GM21390 (cell line): ENCODE measurements around the gene SLC38A6.
"Not testable (repeated sequence)": the region's sequence is repeated elsewhere in the genome, so short reads cannot be mapped to it uniquely, and the experiment has no call there.

ENCODE experiments used
- ATAC-seq: cut with Tn5 transposase; IDR thresholded peaks from one replicate; pipeline ENCODE4 v1.9.1; 2021; ENCODE audit not compliant: unreplicated experiment

SLC38A6 gene

DNA sequence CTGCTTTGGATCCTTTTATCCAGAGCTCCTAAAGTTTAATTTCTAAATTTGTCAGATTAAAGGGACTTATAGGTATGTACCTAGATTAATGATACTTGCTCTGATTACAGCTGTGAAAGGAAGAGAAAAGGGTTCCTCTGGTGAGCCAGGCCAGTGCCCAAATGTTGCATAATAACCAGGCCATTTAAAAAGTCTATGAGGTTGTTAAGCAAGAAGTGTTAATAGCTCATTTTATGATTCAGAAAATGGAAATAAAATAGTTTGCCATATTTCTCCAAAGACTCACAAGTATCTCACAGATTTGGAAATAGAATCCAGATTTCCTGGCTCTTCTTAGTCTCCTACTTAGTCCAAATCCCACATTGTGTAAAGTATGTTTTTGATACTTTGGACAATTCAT lies 67.6 kb downstream of the SLC38A6 start:
- ATAC-seq, result no peak

DNA sequence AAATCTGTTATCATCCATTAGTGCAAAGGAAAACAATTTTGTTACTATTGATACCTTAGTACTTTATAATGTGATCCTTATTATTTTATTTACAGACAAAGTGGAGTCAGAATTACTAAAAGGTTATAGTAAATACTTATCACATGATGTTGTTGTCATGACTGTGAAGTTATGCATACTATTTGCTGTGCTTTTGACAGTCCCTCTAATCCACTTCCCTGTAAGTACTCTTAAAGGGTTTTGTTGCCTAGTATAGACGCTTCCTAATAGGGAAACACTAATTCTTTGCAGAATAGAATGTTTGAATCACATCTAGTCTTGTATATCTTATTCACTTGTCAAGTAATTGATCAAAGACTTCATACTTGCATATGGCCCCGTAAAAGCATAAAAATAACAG lies 69.4 kb downstream of the SLC38A6 start:
- no peak for ATAC-seq

DNA sequence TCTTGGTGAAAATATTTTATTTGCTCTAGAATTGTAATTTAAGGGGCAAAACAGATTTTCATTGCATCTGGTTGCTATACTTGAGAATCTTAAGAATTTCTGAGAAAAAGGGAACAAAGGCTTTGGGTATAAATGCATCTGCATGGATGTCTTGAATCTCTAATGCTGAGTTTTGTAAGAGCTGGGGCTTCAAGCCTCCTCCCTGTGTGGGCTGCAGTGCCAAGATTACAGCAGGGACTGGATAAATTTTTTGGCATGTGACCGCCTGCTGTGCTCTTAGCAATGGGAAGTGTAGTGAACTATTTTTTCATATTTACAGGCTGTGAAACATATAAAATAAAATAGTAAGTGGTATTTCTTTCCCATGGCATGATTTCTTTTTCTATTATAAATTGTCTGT lies 70.0 kb downstream of the SLC38A6 start:
- ATAC-seq, result no peak

DNA sequence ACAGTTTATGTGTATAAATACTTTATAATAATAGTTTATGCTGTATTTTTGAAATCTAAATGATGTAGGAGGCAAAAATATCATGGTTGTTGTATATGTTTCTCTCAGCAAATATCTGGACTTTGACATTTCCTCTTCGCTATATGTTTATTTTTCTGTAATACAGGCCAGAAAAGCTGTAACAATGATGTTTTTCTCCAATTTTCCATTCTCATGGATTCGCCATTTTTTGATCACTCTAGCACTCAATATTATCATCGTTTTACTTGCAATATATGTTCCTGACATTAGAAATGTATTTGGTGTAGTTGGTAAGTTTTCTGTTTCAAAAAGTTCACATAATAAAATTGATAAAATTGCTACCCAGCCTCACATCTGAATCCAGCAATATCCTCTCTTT lies 70.6 kb downstream of the SLC38A6 start:
- ATAC-seq, result no peak

DNA sequence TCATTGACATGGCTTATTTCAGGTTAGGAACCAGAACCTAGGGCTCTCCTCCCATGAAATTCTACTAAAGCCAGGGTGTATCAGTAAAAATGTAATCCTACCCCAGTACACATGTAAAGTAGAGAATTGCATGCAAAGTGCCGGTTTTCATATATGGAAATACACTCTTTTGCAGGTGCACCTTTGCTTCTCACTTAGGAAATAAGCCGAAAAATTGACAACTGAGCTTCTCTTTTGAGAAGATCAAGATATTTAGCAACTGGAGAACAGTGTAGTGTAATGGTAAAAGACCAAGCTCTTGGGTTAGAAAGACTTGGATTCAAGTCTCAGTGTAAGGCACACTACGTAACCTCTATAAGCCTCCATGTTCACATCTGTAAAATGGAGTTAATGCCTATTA lies 82.4 kb downstream of the SLC38A6 start:
- no peak for ATAC-seq

DNA sequence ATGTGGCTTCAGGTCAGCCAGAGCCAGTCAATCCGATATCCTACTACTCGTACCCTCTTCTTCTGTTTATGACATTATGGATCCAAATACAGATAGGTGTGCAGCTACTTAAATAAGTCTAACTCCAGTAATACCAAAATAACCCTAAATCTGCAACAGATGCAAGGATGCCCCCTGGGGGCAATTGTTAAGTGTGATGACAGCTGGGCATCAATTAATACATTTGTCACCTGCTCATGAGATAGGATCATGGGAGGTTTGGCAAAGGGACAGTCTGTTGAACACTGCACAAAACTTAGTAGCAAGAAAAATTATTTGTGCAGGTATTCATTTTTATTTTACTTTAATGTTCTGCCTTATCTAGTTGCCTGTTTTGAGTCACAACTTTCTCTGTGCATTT lies 83.2 kb downstream of the SLC38A6 start:
- ATAC-seq, result no peak

DNA sequence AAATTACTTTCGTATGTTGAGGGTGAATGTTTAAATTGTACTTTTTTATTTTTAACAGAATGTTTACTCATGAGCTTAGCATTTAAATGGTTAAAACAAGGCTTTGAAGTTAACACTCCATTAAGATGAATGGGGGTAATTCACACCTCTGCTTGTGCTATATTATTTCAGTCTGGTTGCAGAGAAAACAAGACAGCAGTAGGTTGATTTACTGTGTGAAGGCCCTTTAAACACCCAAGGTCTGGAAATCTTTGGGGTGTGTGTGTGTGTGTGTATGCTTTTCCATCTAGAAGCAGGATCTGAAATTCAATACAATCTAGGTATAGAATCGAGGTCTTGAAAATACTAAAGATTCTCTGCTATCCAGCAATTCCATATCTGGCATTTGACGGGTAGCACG lies 83.8 kb downstream of the SLC38A6 start:
- no peak for ATAC-seq

DNA sequence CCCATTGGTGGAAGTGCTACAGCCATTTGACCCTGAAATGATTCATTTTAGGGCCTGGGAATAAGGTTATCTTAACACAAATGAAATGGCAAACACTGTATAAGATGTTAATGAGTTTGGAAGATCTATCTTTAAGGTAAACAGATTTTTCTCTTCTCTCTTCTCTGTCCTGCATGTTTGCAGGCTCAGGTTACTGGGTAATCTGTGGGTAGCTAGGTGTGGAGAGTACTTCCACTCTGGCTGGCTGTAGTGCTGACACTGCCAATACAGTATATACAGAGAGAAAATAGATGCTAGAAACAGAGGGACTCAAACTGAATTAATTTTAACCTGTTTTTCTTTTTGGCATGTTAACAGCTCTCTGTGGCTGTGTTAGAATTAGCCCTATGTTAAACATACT lies 84.6 kb downstream of the SLC38A6 start:
- no peak for ATAC-seq

DNA sequence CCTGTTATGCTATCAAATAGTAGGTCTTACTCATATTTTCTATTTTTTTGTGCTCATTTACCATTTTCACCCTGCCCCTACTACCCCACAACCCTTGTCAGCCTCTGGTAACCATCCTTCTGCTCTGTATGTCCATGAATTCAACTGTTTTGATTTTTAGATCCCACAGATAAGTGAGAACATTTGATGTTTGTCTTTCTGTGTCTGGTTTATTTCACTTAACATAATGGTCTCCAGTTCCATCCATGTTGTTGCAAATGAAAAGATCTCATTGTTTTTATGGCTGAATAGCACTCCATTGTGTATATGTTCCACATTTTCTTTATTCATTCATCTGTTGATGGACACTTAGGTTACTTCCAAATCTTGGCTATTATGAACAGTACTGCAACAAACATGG lies 91.4 kb downstream of the SLC38A6 start:
- ATAC-seq, result not testable (repeated sequence)

DNA sequence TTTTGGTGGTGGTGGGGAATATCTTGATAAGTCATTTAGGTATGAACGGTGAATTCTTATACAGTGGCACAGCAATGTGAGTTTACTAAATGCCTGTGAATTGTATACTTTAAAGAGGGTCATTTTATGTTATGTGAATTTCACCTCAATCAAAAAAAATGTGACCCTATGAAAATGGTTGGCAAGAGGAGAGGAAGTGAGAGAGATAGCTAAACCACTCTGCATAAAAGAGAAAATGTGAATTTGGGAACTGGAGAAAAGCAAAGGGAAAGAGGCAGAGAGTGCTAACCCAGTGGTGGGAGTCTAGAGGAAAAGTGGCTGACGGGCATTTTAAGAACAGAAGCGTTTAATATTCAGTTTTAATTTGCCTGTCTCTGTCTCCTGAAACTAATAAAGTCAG lies 93.8 kb downstream of the SLC38A6 start:
- ATAC-seq, result no peak

DNA sequence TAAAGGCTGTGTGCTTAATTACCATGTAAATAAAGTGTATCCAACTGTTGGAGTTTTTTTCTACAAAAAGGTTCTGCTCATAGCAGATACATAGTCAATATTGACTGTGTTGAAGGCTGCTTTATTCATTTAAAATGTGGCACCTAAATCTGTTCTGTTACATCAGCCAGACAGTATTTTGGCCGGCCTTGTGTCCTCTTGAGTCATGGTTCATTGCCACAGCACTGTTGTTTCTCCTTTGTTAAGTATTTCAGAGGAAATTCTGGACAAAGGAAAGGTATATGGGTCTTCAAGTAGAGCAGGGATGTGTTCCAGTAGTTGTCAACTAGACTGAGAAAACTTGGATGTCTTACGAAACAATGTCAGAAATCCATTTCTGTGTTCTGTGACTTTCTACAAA lies 95.5 kb downstream of the SLC38A6 start:
- ATAC-seq, result no peak

DNA sequence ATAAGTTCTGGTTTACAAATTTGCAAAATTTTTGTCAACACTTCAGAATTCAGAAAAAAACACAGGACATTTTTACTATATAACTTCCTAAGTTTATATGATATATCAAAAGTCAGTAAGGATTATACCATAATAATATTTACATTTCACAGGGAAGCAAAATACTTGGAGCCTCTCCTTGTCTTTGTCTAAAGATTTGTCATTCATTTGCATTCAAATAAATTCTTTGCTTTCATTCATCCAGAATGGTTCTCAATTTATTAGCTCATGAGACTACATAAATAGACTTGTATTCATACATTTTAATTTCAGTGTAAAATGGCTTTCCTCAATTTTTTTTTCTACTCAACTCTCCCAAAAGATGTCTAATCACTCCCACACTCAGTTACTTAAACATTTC lies 96.4 kb downstream of the SLC38A6 start:
- ATAC-seq, result no peak

DNA sequence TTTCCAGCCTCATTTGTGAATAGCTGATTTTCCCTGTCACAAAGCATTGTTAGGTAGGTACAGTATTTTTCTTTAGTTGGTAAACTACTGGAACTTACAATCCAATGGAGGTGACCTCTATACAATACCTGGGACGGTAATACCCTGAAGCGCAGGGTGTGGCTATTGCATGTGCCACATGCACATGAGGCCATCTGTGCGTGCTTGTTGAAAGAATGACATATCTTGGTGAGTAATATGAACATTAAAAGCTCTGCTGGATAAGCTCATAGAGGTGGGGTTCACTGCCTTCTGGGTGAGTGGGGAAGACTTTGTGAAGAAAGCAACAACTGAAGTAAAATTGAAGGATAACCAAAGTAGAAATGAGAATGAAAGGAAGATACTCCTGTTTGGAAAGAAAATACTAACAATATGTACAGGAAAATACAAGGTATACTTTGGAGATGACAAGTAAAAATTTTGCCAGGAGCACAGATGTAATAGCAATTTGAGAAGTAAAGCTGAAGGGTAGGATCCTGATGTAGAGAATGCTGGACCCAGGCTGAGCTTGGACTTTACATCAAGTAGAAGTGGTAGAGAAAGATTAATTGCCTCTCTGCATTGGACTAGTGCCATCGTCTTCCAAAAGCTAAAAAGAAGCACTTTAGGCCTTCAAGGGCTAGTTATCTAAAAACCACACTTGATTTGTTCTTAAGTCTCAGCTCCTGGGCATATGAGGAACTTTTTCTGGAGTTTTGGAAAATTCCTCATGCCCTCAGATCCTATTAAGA lies 97.1 kb downstream of the SLC38A6 start:
- no peak for ATAC-seq

DNA sequence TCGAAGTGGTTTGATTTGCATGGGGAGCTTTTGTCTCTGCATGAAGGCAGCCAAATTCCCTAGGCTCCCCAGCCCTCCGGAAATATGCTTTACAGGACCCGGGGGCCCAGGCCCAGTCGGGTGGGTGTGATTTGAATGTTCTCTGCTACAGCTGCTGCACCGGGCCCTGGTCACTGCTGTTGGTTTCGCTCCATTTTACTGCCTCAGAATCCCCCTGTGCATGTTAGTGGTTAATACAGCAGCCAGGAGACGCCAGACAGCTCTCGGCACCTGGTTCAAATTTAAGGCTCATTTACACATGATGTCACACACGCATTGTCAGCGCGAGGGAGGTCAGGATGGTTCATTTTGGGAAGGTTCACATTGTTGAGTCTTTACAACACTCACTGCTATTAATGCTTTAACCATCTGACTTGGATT lies 99.6 kb downstream of the SLC38A6 start:
- peak; percentile 83 for ATAC-seq

DNA sequence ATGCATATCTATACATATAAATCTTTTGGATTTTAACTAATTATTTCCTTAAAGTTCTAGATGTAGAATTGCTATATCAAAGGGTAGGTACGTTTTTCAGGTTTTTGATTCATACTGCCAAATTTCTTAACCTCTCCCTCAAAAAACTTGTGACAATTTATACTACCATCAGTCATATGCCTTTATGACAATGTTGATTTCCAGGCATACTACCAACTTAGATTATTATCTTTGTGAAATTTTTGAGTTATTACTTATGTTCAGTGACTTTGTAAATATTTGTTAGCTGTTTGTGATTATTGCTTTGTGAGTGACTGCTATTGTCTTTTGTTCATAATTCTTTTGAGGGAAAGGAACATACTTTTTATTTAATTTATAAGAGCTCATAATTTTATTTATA lies 107.0 kb downstream of the SLC38A6 start:
- ATAC-seq, result no peak

DNA sequence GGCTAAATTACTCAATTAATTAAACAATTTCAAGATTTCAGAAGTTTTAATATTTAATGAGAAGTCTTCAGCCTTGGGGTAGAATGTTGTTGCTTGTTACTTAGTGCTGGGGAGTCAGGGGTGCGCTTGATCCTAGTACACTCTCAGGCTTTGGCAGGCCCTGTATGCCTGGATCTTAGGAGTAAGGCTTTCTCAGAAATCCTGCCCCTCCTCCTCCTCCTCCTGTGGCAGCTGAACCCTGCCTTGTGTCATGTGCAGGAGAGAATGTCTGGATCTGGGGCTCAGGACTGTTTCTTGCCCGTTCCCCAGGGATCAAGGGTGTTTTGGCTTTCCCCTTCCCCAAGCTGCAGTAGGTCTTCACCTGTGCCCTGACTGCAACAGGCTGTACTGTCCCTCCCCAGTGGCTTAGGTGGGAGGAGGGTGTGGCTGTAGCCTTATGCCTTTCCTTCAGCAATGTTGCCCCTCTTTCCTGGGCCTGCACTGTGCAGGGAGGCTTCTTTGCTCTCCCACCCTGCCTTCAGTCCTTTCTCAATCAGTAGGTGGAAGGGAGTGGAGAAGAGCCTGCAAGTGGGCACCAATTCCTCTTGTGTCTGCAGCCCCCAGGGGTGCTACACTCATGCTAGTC lies 108.2 kb downstream of the SLC38A6 start:
- ATAC-seq, result no peak

DNA sequence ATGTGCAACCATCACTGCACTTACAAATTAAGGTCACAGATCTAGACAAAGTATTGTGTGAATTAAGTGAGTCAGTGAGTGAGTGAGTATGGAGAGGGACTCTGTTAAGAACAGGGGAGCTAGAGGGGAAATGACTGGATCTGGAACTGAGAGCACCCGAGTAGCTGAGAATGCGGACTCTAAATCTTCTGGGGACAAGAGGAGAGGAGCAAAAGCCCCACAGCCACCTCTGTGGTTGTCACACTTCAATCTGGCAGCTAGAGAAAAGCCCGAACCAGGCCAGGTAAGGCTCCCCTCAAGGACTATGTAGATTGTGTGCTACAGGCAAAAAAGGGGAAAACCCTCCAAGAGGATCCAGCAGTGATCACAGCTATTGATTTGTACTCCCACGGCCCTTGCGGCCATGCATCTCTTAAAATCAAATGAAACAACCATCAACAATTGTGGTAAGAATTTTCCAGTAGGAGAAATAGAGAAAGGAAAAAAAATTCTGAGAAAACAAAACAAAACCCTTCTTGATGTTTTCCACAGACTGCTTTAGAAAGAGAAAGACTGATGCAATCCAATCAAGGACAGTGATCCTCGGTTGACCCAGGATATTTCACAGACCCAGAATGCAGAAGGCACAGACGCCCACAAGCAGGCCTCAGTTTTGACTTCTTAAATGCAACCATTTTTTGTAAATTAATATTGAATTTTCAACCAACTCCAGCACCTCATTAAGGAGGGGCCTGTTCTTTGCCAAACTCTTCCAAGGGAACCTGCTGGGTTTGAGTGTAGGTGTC lies 109.6 kb downstream of the SLC38A6 start:
- no peak for ATAC-seq

DNA sequence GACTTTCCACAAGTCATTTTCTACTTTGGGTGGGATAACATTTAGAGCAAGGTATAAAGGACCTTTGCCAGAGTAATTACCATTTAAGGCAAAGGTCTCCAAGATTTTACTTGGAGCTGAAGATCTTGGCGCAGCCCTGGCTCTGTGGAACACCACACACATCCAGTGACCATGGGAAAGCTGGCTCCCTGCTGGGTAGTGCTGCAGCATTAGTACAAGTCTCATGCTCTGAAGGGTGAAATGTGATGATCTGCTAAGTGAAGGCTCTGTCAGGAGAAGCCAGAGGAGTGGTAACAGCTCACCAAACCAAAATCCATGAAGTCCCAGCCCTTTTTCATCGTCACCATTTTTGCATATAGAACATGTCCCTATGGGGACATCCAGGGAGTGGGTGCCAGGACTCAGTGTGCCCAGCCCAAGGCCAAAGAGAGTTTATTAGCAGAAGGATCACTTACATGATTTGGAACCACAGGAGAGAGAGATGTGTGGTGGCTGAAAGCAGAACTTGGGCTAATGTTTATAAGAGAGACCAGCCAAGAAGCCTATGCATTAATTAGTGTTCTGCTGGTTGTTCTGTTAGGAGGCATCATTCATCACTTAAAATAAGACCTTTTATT lies 110.7 kb downstream of the SLC38A6 start:
- no peak for ATAC-seq

DNA sequence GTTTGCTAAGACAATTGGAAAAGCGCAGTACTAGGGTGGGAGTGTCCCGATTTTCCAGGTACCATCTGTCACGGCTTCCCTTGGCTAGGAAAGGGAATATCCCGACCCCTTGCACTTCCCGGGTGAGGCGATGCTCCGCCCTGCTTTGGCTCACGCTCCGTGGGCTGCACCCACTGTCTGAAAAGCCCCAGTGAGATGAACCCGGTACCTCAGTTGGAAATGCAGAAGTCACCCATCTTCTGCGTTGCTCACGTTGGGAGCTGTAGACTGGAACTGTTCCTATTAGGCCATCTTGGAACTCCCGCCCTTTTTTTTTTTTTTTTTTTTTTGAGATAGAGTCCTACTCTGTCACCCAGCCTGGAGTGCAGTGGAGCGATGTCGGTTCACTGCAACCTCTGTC lies 117.1 kb downstream of the SLC38A6 start:
- ATAC-seq, result not testable (repeated sequence)

DNA sequence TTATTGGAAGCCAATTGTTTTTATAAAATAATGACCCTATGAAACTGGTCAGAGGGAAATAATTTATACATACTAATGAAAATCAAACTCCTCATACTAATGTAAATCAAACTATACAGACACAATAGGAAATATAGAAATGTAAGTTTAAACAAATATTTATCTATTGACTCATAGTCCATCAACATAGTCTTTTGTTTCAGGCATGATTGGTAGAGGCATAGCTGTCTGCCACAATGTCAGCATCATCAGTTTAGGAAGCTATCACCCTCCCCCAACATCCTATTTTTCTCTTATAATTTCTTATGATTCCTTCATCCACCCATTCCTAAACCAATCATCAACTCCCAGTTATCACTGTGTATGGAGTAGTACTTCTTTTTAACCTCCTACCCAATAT lies 117.7 kb downstream of the SLC38A6 start:
- no peak for ATAC-seq

DNA sequence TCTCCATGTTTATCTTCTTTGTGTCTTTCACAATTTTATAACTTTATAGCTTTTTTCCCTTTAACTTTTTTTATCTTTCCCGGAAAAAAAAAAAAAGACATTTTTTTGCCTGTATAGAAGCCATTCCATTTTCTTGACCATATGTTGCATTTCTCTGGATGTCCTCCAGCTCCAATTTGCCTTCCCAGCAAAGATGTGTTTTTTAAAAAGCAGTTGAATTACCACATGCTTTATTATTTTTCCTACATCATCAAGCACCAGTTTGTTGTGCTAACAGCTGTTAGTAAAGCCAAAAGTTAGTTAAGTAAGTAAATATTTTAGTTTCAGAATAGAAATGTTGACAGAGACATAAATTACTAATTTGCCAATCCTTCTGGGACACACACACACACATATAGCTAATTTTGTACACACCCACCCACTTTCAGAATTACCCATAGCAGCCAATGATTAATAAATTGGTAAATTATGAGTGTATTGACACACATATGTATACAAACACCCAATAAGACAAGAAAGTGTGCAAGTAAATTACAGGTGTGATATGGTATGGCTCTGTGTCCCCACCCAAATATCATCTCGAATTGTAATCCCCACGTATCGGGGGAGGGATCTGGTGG lies 118.3 kb downstream of the SLC38A6 start:
- ATAC-seq, result no peak
